K562 (cell line): ENCODE data around the gene LCE1E.

Experiments
- CBX1 ChIP-seq: sonication (generic); IDR thresholded peaks from 2 replicates; pipeline ENCODE4 v1.6.1; 2016; ENCODE audit warnings: antibody characterized with exemption, low read depth, mild to moderate bottlenecking
- CTCF ChIP-seq, 3 experiments: IDR thresholded peaks in 2 of 3; conservative IDR thresholded peaks in 1 of 3; 2 replicates each; pipeline ENCODE4 v1.5.1; 2011 to 2012; ENCODE audit warnings: low read length in 3 of 3, mild to moderate bottlenecking in 3 of 3, control low read depth in 2 of 3, improper control_type of control experiment in 1 of 3, inconsistent platforms in 1 of 3, low read depth in 1 of 3, mixed read lengths in 1 of 3, moderate library complexity in 1 of 3; ENCODE audit not compliant: insufficient read depth in 2 of 3
- E2F6 ChIP-seq, 2 experiments: IDR thresholded peaks; 2 replicates each; pipeline ENCODE4 v1.6.1; 2011; ENCODE audit warnings: borderline replicate concordance in 1 of 2, control low read depth in 1 of 2, low read depth in 1 of 2, low read length in 1 of 2, mild to moderate bottlenecking in 1 of 2, mixed read lengths in 1 of 2, moderate library complexity in 1 of 2; ENCODE audit not compliant: insufficient read depth in 1 of 2, insufficient read length in 1 of 2, poor library complexity in 1 of 2, severe bottlenecking in 1 of 2; ENCODE audit errors: extremely low read depth in 1 of 2
- KLF1 ChIP-seq: fragments of 450-650 bp; IDR thresholded peaks from 2 replicates; pipeline ENCODE4 v1.6.1; 2016; ENCODE audit warnings: missing genetic modification characterization, missing compliant biosample characterization
- ZNF586 ChIP-seq: fragments of 450-650 bp; formaldehyde crosslinking; conservative IDR thresholded peaks from 2 replicates; pipeline ENCODE4 v1.4.0; 2020; ENCODE audit warnings: mild to moderate bottlenecking, moderate library complexity

- TF ChIP-seq CTCF (IDR thresholded peaks at IDR 0.05 in 2 of 3, conservative IDR thresholded peaks at IDR 0.05 in 1 of 3; ENCODE audit: insufficient read depth in 2 of 3, low read depth in 1 of 3, low read length in 3 of 3), result no peak
- TF ChIP-seq KLF1 (tag), result no peak
- TF ChIP-seq CBX1, result no peak
- no peak for TF ChIP-seq E2F6 (IDR thresholded peaks at IDR 0.05; ENCODE audit: borderline replicate concordance in 1 of 2, extremely low read depth in 1 of 2, insufficient read depth in 1 of 2, insufficient read length in 1 of 2, low read depth in 1 of 2, low read length in 1 of 2, poor library complexity in 1 of 2, severe bottlenecking in 1 of 2)
- TF ChIP-seq ZNF586 (CRISPR knock-in tag), result no peak
These were observed 32.5 kb upstream of the LCE1E start for GRCh38 chr1:152753586-152753985.
